Mucosa of descending colon (tissue), 3 donors: Measurements from ENCODE around the gene UBE2D4. TPM values are rescaled to one million over a fixed set of nuclear protein-coding genes. Genes with fewer than 3 reads are reported as not detected.

Source experiments
- ATAC-seq: fragments of 200-7000 bp; cut with Tn5 transposase; one replicate; pipeline ENCODE4 v1.9.1; 2020; ENCODE audit warnings: mild to moderate bottlenecking, moderate library complexity
- DNase-seq, 3 donors: peaks; one replicate each; pipeline ENCODE4 v3.0.0-alpha.2; 2020
- H3K36me3 ChIP-seq: fragments of 200-600 bp; one replicate; pipeline ENCODE4 v1.8.0; 2021; ENCODE audit warnings: low read depth, mild to moderate bottlenecking
- H3K4me1 ChIP-seq: fragments of 200-600 bp; one replicate; pipeline ENCODE4 v1.8.0; 2021; ENCODE audit warnings: low read depth, mild to moderate bottlenecking
- H3K4me3 ChIP-seq: fragments of 200-600 bp; one replicate; pipeline ENCODE4 v1.8.0; 2021; ENCODE audit warnings: mild to moderate bottlenecking
- H3K9me3 ChIP-seq: fragments of 200-600 bp; one replicate; pipeline ENCODE4 v1.8.0; 2021; ENCODE audit warnings: mild to moderate bottlenecking
- CTCF ChIP-seq: fragments of 200-600 bp; IDR thresholded peaks from one replicate; pipeline ENCODE4 v1.8.0; 2022; ENCODE audit warnings: antibody characterized with exemption, mild to moderate bottlenecking
- intact Hi-C, 2 donors: fragments of 100-400 bp; cut with DNase I in 1 of 2; cut with micrococcal nuclease in 1 of 2; formaldehyde crosslinking; loops; one replicate each; pipeline versions ENCODE4 v1.11.0 to v1.11.1; 2022; cut with DNase I, micrococcal nuclease
- total RNA-seq, 3 donors: library from RNA; stranded (reverse); fragmentation: NEBNext Ultra II Directional in 2 of 3; extraction: Animal tissue kit (Norgen Biotek cat#: 25700) in 2 of 3; gene quantifications; one replicate each; pipeline versions ENCODE4 v1.2.1 to v1.2.4, GENCODE V29; 2021 to 2023
- donor health status: DM: no; HTN: no; CAD: no; lungs with moderate emphysema.
- donor health status: DM: no; HTN: no; CAD: no.
- donor health status: DM: no; HTN: yes; CAD: no.

Gene UBE2D4
- total RNA-seq, 3 donors from 2014 or later = 11.5 to 20.7 (median 11.8) TPM

GRCh38 chr7:43931346-43931745, 5.1 kb downstream of the UBE2D4 start:
- no peaks in the 10 kb centered on the region for H3K36me3 ChIP-seq
- DNase-seq (no peak), ATAC-seq (no peak)
- no peak for TF ChIP-seq CTCF
- H3K9me3 ChIP-seq = no peaks in the 10 kb centered on the region
- no peak overlapping the region for H3K4me3 ChIP-seq
- H3K4me1 ChIP-seq = peaks cover 7% of the 10 kb centered on the region
- intact Hi-C loops = no loop called here

- Histone ChIP-seq H3K4me3 (no peak overlapping the region), H3K36me3 (no peaks in the 10 kb centered on the region), H3K9me3 (no peaks in the 10 kb centered on the region), H3K4me1 (no peaks in the 10 kb centered on the region)
- intact Hi-C loops = no loop called here
- DNase-seq = no peak
- no peak for ATAC-seq
- no peak for TF ChIP-seq CTCF
Measured at GRCh38 chr7:43933902-43934560, 7.8 kb downstream of the UBE2D4 start.

- intact Hi-C loops = no loop called here
- no peak for ATAC-seq
- TF ChIP-seq CTCF = no peak
Measured at GRCh38 chr7:43937444-43937843, 11.2 kb downstream of the UBE2D4 start.

GRCh38 chr7:43938892-43939482, 12.8 kb downstream of the UBE2D4 start:
- no peak for TF ChIP-seq CTCF
- no peak for ATAC-seq

More at GRCh38 chr7:43937444-43937843, 11.2 kb downstream of the UBE2D4 start:
- H3K4me3 ChIP-seq = no peak overlapping the region
- no peaks in the 10 kb centered on the region for H3K9me3 ChIP-seq
- no peaks in the 10 kb centered on the region for H3K4me1 ChIP-seq
- DNase-seq = no peak
- no peaks in the 10 kb centered on the region for H3K36me3 ChIP-seq

GRCh38 chr7:43942250-43942649, 16.0 kb downstream of the UBE2D4 start:
- TF ChIP-seq CTCF = no peak
- H3K36me3 ChIP-seq = no peaks in the 10 kb centered on the region
- H3K9me3 ChIP-seq = no peaks in the 10 kb centered on the region
- DNase-seq (no peak), ATAC-seq (no peak)
- H3K4me3 ChIP-seq = no peak overlapping the region
- peaks cover 7% of the 10 kb centered on the region for H3K4me1 ChIP-seq
- intact Hi-C loops = no loop called here

More at GRCh38 chr7:43938892-43939482, 12.8 kb downstream of the UBE2D4 start:
- no peak for DNase-seq
- Histone ChIP-seq H3K4me1 (peaks cover 7% of the 10 kb centered on the region), H3K36me3 (no peaks in the 10 kb centered on the region), H3K4me3 (no peak overlapping the region), H3K9me3 (no peaks in the 10 kb centered on the region)
- intact Hi-C loops = no loop called here
